Endothelial cell of umbilical vein (primary cell): ENCODE data around the gene ABR.

Experiments
- EZH2 ChIP-seq: IDR thresholded peaks from 2 replicates; pipeline ENCODE4 v1.6.1; 2012; ENCODE audit warnings: borderline replicate concordance, low read depth, mild to moderate bottlenecking, moderate library complexity, low read length, inconsistent platforms; ENCODE audit not compliant: severe bottlenecking
- FOS ChIP-seq: IDR thresholded peaks from 2 replicates; pipeline ENCODE4 v1.6.1; 2011; ENCODE audit warnings: mild to moderate bottlenecking, low read length, moderate library complexity, borderline replicate concordance; ENCODE audit not compliant: insufficient read depth
- MYC ChIP-seq: IDR thresholded peaks from one replicate; pipeline ENCODE4 v1.6.1; 2011; ENCODE audit warnings: mild to moderate bottlenecking, low read depth, low read length
- POLR2A ChIP-seq: IDR thresholded peaks from 2 replicates; pipeline ENCODE4 v1.6.1; 2012; ENCODE audit warnings: low read depth, mild to moderate bottlenecking, control low read depth, low read length
- POLR2AphosphoS5 ChIP-seq: IDR thresholded peaks from 2 replicates; pipeline ENCODE4 v1.6.1; 2012; ENCODE audit warnings: low read depth, mild to moderate bottlenecking, control low read depth, low read length, moderate library complexity; ENCODE audit not compliant: insufficient read depth
- TF ChIP-seq, protein P1 (sequence below), 2 donors: IDR thresholded peaks; 1 replicate in 1 of 2; 2 replicates in 1 of 2; pipeline ENCODE4 v1.5.1; 2011; ENCODE audit warnings: low read length in 2 of 2, mild to moderate bottlenecking in 2 of 2, moderate library complexity in 2 of 2, control low read depth in 1 of 2, inconsistent platforms in 1 of 2, low read depth in 1 of 2; ENCODE audit not compliant: insufficient read depth in 1 of 2; ENCODE audit errors: extremely low read depth in 1 of 2
- TF ChIP-seq, protein P2 (sequence below): IDR thresholded peaks from 2 replicates; pipeline ENCODE4 v1.6.1; 2011; ENCODE audit not compliant: insufficient read depth, insufficient read length

DNA sequence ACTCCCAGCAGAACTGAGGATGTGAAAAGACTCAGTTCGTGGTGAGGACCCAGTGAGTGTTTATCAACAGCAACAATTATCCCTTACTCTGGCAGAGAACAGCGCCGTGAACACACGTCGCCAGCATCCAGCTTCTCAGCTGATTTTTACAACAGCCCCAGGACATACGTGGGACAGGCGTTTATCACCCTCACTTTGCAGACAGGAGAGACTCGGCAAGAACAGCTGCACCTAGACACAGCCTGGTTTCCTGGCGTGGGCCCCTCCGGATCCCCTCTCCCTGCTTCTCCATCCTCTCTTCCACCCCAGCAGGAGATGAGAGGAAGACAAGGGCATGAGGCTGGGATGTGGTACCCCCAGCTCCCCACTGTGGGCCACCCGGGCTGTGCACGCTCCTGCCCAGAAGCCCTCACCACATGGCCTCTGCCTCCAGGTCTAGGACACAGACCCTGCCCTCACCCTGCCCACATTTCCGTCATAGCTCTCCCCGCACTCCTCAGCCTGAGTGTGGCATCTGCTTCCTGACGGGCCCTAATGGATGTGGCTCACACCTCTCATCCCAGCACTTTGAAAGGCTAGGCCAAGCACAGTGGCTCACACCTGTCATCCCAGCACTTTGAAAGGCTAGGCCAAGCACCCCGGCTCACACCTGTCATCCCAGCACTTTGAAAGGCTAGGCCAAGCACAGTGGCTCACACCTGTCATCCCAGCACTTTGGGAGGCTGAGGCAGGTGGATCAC, 17.5 kb downstream of the ABR start:
- TF ChIP-seq POLR2A, result no peak
- TF ChIP-seq, protein P1, sequence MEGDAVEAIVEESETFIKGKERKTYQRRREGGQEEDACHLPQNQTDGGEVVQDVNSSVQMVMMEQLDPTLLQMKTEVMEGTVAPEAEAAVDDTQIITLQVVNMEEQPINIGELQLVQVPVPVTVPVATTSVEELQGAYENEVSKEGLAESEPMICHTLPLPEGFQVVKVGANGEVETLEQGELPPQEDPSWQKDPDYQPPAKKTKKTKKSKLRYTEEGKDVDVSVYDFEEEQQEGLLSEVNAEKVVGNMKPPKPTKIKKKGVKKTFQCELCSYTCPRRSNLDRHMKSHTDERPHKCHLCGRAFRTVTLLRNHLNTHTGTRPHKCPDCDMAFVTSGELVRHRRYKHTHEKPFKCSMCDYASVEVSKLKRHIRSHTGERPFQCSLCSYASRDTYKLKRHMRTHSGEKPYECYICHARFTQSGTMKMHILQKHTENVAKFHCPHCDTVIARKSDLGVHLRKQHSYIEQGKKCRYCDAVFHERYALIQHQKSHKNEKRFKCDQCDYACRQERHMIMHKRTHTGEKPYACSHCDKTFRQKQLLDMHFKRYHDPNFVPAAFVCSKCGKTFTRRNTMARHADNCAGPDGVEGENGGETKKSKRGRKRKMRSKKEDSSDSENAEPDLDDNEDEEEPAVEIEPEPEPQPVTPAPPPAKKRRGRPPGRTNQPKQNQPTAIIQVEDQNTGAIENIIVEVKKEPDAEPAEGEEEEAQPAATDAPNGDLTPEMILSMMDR (IDR thresholded peaks at IDR 0.05; ENCODE audit: extremely low read depth in 1 of 2, insufficient read depth in 1 of 2, low read depth in 1 of 2, low read length in 2 of 2), result no peak
- no peak for TF ChIP-seq FOS
- TF ChIP-seq EZH2, result no peak
- no peak for TF ChIP-seq POLR2AphosphoS5
- TF ChIP-seq, protein P2, sequence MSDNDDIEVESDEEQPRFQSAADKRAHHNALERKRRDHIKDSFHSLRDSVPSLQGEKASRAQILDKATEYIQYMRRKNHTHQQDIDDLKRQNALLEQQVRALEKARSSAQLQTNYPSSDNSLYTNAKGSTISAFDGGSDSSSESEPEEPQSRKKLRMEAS, result no peak
- no peak for TF ChIP-seq MYC
